ENCODE results near the gene CDC45.

GRCh38 chr22:19565382-19566278, 85.9 kb downstream of the CDC45 start:
- TF ChIP-seq EZH2 (IDR thresholded peaks at IDR 0.05): no peak
- TF ChIP-seq CTCF (IDR thresholded peaks at IDR 0.05): no peak

All from neural progenitor cell (in vitro differentiated cells).